ENCODE results near the gene CCDC106.

Gene CCDC106

GRCh38 chr19:55674841-55675660 is 27.0 kb downstream of the CCDC106 start, which contains the start of gene EPN1 (continued):
- TF ChIP-seq ZNF510 (tag by site-specific recombination; IDR thresholded peaks at IDR 0.05; ENCODE audit: insufficient replicate concordance) (no peak), PBX3 (CRISPR knock-in tag; IDR thresholded peaks at IDR 0.05) (no peak; the same call in 1 of the 2 replicates), ZNF37A (tag by site-specific recombination; IDR thresholded peaks at IDR 0.05) (no peak), ZNF266 (tag by site-specific recombination; IDR thresholded peaks at IDR 0.05; ENCODE audit: low read depth) (no peak), ZNF248 (tag by site-specific recombination; IDR thresholded peaks at IDR 0.05) (no peak), ZNF214 (tag by site-specific recombination; IDR thresholded peaks at IDR 0.05; ENCODE audit: borderline replicate concordance) (no peak), ZNF501 (tag by site-specific recombination; IDR thresholded peaks at IDR 0.05) (peak; percentile 89), BCL11A (tag by site-specific recombination; IDR thresholded peaks at IDR 0.05; ENCODE audit: low read depth) (no peak), ZNF18 (tag by site-specific recombination; IDR thresholded peaks at IDR 0.05) (no peak), FEZF1 (tag by site-specific recombination; IDR thresholded peaks at IDR 0.05) (no peak), WT1 (tag by site-specific recombination; IDR thresholded peaks at IDR 0.05) (no peak; the same call in 1 of the 2 replicates), ZNF645 (tag by site-specific recombination; IDR thresholded peaks at IDR 0.05) (no peak), SP7 (tag by site-specific recombination; IDR thresholded peaks at IDR 0.05) (peak; percentile 72), ZNF626 (tag by site-specific recombination; IDR thresholded peaks at IDR 0.05) (no peak; the same call in 1 of the 2 replicates), ZNF155 (tag by site-specific recombination; IDR thresholded peaks at IDR 0.05) (no peak), ZSCAN4 (tag by site-specific recombination; IDR thresholded peaks at IDR 0.05) (no peak), ZNF707 (tag by site-specific recombination; IDR thresholded peaks at IDR 0.05) (no peak), MYNN (tag by site-specific recombination; IDR thresholded peaks at IDR 0.05; ENCODE audit: borderline replicate concordance) (no peak), KLF1 (tag by site-specific recombination; IDR thresholded peaks at IDR 0.05) (peak; percentile 89; the same call in 1 of the 2 replicates), ZFP37 (tag by site-specific recombination; IDR thresholded peaks at IDR 0.05) (peak; percentile 89; the same call in 1 of the 2 replicates), ZNF600 (tag by site-specific recombination; IDR thresholded peaks at IDR 0.05) (peak; percentile 54), ZNF777 (tag by site-specific recombination; IDR thresholded peaks at IDR 0.05; ENCODE audit: borderline replicate concordance) (0 out of 2 replicates have a peak, but pooled peaks have one; percentile 29), ZBTB26 (tag by site-specific recombination; optimal IDR thresholded peaks at IDR 0.05) (peak; percentile 72), ZSCAN18 (tag by site-specific recombination; IDR thresholded peaks at IDR 0.05) (no peak), ZNF202 (tag by site-specific recombination; IDR thresholded peaks at IDR 0.05; ENCODE audit: borderline replicate concordance) (no peak), ZNF2 (tag by site-specific recombination; IDR thresholded peaks at IDR 0.05) (0 out of 2 replicates have a peak, but pooled peaks have one; percentile 44), ZEB2 (tag by site-specific recombination; IDR thresholded peaks at IDR 0.05) (peak; percentile 78), ZNF658 (tag by site-specific recombination; IDR thresholded peaks at IDR 0.05) (no peak), PATZ1 (tag by site-specific recombination; IDR thresholded peaks at IDR 0.05) (peak; percentile 70; the same call in 1 of the 2 replicates), ZNF311 (tag by site-specific recombination; IDR thresholded peaks at IDR 0.05; ENCODE audit: borderline replicate concordance) (no peak)
